ENCODE measurements around the gene USP6NL.
A peak's percentile ranks its signal among the peaks of the same experiment; 100 is the strongest.

The USP6NL gene

GRCh38 chr10:11551104-11551503 is 60.3 kb downstream of the USP6NL start:
- no peak for DNase-seq (ENCODE audit: low spot score)

GRCh38 chr10:11548768-11549099 is 62.7 kb downstream of the USP6NL start:
- DNase-seq (ENCODE audit: low spot score), result no peak

DNA sequence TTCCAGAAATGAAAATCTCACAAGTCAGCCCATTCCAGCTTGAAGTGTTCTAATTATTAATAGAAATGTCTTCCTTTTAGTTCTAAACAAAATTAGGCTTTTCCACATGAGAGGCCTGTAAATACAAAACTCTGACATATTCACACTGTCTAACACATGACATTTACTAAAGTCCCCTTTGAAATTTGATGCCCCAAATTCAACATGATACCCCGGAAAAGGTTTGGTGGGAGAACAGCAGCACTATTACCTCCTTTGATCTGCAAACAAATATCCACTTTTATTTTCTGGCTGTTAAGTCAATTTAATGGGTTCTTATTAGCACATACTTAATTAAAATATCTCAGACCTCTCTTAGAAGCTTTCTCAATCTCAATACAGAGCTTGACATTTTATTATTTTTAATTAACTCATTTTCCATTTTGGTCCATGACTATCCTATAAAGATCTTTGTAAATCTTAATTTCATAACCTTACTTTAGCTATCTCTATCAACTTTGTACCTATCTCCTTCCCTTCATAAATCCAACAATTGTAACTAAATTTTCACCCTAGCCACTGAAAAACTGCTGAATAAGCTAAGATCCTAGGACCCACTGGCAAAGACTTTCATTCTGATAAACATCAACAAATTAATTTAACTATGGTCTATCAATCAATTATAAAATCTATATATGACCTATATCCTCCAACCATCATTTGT is 63.2 kb downstream of the USP6NL start:
- DNase-seq (ENCODE audit: low spot score), result no peak

DNA sequence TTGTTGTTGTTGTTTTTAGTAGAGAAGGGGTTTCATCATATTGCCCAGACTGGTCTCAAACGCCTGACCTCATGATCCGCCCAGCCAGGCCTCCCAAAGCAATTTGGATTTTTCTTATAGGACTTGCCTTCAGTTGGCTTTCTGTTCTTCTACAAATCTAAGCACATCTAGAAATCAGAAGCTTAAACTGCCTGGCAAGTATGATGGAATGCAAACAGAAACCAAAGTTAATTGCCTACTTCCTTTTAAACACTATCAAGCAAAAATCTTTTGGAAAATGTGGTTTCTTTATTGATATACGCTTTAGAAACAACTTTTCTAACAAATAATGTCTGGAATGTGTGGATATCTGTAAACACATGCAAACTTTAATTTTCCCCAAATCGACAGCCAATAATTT is 64.9 kb downstream of the USP6NL start:
- DNase-seq (ENCODE audit: low spot score), result peak; percentile 41

GRCh38 chr10:11541296-11541695 is 70.2 kb downstream of the USP6NL start:
- DNase-seq (ENCODE audit: low spot score), result no peak

DNA sequence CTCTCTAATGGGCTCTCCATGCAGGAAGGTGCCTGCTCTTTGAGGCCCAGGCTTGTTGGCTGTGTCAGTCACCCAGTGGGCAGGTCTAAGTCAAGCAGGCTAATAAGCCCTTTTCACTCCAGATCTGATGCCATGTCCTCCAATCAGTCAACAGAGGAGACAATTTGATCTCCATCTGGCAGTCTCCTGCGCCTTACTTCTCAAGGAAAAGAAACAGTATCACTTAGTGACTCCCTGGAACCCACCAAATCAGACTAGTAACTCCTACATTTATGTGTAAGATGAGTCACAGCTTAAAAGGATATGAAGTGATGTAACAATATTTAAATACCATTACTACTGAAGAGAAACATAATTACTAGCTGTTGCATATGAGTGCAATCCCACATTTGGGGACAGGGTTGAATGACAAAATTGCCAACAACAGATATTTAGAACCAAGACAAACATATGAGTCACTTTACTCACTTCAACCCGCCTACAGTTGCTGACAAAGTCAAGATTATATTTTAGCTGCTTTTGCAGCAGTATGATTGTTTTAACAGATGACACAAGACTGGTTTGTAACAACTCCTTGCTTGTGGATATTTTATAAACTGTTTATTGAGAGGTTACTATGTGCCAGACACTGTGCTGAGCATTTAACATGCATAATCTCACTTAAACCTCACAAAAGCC is 72.1 kb downstream of the USP6NL start:
- DNase-seq (ENCODE audit: low spot score), result peak; percentile 22

- DNase-seq (ENCODE audit: low spot score), result no peak
Observed at GRCh38 chr10:11538834-11539190, 72.6 kb downstream of the USP6NL start.

DNA sequence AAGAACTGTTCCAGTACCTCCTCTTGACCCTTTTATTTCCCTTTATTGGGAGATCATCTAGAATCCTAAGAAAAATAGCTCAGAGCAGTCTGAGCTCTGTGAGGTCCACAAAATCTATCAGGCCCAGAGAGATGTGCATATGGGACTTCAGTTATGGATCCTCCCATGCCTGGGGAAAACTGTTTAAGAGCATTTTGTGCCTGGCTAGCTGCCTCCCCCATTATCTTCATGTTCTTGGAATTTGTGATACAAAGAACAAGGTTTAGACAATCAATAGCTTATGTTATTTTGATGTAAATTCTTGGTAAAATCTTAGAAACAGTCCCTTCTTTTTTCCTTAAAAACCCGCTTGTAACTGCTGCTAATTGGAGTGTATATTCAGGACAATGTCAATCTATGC is 75.2 kb downstream of the USP6NL start:
- DNase-seq (ENCODE audit: low spot score), result no peak

DNA sequence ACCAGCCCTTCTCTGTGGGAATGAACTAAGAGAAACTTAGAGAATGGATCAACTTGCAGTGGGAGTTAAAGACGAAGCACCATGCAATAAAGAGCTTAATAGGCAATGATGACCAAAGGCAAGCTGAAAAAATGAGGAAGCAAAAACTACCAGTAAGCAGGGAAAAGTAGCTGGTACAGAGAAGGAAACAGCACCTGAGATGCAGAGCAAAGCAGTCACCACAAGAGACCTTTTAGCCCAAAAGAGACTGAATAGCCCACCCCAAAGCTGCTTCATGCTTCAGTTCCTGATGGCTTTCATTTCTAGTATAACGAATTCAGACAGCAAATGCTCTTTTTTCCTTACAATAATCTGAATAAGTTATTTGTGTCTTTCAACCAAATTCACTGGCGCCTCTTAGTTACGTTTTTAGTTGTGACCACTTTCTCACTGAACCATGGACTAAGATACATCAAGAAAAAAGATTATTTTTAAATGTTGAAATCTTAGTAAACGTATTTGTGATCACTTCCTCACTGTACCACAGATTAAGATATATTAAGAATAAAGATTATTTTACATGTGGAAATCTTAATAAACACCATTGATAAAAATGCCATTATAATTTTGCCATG is 76.0 kb downstream of the USP6NL start:
- DNase-seq (ENCODE audit: low spot score), result no peak

GRCh38 chr10:11533328-11533781 is 78.1 kb downstream of the USP6NL start:
- DNase-seq (ENCODE audit: low spot score), result peak; percentile 9

DNA sequence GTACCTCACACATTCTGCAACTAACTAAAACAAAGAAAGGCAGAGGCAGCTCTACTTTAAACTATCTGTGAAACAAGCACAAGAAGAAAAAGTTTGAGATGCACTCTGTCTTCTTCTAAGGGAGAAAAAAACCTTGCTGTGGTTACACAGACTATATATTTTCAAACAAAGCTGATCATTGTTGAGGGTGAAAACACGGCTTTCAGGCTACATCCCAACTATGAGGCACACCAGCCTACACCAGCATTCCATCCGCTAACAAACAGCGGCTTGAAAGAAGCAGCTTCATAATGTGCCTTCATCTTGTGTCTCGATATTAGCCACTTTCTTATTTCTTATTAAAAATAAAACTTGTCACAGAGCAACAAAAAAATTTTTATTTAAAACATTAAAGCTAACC is 79.1 kb downstream of the USP6NL start:
- no peak for DNase-seq (ENCODE audit: low spot score)

DNA sequence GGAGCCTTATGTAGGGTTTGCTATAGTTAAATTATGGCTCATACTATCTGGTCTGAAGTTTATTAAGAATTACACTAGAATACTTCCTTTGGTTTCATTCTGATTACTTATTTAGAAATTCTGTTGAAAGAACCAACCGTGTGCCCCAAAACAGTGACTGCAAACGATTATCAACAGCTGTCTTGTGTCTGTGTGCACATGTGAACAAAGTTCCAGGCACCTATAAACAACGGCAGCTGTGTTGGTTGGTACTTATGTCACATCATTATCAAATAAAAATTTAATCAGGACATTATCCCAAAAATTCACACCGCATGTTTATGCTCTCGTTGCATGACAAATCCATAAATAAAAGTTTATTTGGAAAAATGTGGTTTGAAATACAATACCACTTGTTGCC is 80.6 kb downstream of the USP6NL start:
- DNase-seq (ENCODE audit: low spot score), result no peak

- no peak for DNase-seq (ENCODE audit: low spot score)
Observed at GRCh38 chr10:11529276-11529903, 82.1 kb downstream of the USP6NL start.

DNA sequence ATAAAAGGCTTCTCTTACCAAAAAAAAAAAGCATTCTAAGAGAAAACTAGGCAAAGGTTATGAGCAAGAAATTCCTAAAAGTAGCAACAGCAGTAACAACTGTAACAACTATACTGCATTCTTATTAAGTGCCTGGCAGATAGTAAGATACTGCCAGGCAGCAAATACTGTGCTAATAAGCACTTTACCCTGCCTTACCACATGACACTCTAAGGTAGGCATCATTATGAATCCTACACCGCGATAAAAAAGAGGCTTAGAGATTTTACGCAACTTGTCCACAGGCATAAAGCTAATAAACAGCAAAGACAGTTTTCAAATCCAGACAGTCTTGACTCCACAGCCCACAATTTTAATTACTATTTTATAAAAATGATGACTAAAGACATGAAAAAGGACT is 83.2 kb downstream of the USP6NL start:
- DNase-seq (ENCODE audit: low spot score), result no peak

DNA sequence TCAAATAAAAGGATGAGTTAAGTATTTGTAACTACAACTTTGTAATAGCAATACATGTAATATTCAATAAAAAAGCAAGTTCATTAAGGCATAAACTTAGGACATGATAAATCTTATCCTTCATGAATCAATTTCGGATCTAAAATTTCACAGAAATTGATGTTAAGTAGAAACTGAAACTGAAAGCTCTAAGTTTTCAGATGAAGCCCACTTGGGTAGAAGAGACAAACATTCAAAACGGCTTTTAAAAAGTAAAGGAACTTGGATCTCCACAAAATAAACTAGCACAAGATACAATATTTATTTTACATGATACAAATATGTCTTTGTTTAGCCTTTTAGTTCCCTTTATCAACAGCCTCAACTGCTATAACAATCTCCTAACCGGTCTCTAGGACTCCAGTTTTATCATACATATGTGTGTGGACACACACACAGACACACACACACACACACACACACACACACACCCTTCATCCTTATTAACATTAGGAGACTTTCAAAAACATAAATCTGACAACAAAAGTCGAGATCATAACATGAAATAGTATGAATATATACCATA is 83.7 kb downstream of the USP6NL start:
- no peak for DNase-seq (ENCODE audit: low spot score)

GRCh38 chr10:11527068-11527467 is 84.4 kb downstream of the USP6NL start:
- DNase-seq (ENCODE audit: low spot score), result no peak

GRCh38 chr10:11525503-11525902 is 85.9 kb downstream of the USP6NL start:
- DNase-seq (ENCODE audit: low spot score), result no peak

- no peak for DNase-seq (ENCODE audit: low spot score)
Observed at GRCh38 chr10:11522821-11523245, 88.6 kb downstream of the USP6NL start.

DNA sequence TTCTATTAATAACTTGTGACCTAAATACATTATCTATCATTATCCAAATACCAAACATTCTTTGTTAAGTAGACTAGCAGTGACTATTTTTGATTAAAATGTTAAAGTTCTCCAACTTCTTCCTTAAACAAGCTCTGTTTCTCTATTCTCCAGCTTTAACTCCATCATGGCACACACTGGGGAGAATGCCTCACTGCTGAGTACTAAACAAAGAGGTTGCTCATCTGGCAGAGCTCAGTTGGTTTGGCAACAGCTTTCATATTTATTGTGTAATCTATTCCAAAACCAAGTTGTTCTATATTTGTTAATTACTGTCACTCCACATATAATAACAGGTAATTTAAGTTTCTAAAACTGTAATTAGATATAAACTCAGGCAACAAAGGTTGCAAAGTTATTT is 89.6 kb downstream of the USP6NL start:
- DNase-seq (ENCODE audit: low spot score), result peak; percentile 46

GRCh38 chr10:11520892-11521291 is 90.6 kb downstream of the USP6NL start:
- no peak for DNase-seq (ENCODE audit: low spot score)

GRCh38 chr10:11517150-11517549 is 94.3 kb downstream of the USP6NL start:
- DNase-seq (ENCODE audit: low spot score), result no peak

GRCh38 chr10:11516431-11516746 is 95.1 kb downstream of the USP6NL start:
- DNase-seq (ENCODE audit: low spot score), result no peak

Data from GM03348 (cell line).